ENCODE results near the gene ADAM22.

Gene ADAM22

GRCh38 chr7:88223265-88223664 lies 289.2 kb downstream of the ADAM22 start:
- no peak for DNase-seq

DNA sequence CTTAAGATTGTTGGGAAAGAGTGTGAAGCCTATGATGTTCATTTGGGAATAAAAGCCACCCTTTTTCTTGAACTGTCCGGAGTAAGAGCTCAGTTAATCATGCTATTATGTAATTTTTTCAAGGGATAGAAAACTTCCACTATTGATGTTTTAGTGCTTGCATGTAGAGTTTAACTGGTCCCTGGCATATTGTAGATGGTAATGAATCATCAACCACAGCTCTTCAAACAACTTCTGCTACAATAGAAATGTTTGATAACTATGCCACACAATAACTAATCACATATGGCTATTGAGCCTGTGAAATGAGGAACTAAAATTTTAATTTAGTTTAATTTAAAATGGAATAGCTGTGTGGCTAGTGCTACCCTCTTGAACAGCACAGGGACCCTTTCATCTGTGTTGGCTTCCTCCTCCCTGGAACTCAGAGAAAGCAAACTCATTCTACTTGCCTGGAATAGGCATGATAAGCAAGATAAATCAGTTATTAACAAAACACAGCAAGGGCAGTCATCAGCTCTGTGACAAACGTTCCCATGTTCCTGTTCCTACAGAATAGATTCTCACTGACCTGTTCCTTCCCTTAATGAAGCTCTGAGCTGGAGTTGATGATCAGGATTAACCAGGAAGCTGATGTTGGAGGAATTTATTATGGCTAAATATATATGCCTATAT lies 290.7 kb downstream of the ADAM22 start:
- DNase-seq: no peak

DNA sequence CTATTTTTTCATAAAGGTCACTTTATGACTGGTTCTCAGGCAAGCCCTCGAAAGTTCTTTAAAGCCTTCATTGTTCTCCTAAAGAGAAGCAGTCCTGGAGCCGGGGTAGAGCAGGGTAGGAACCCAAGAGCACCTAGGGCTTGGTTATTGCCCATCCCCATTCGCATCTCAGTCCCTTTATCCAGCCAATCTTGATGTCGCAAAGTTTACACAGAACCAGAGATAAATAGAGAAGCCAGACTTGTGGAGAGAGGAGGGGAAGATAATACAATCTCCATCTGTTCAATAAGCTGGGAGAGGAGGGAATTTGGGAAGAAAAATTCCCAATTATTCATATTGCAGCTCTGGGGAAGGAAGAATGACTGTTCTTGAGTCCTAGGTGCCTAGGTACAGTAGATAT lies 292.1 kb downstream of the ADAM22 start:
- DNase-seq: no peak

DNA sequence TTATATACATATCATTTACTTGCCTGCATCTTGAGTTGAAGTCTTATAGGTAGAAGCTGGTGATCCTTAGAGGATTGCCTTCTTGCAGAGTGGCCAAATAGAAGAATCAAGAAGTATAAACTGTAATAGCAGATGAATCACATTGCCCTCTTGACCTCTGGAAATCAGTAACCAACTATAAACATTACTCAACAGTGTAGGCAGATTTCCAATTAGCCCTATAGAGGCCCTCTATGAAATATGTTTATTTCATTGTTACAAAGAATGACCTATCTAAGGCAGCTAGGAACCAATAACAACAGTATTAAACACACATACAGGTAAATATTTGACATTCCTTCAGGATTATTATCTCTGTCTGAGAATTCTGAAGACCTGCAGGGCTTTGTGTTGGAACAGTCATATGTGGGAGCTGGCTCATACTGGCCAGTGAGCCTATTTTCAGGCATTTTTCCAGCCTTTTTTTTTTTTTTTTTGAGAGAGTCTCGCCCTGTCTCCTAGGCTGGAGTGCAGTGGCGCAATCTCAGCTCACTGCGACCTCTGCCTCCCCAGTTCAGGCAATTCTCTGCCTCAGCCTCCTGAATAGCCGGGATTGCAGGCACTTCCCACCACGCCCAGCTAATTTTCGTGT lies 292.9 kb downstream of the ADAM22 start:
- DNase-seq: no peak

DNA sequence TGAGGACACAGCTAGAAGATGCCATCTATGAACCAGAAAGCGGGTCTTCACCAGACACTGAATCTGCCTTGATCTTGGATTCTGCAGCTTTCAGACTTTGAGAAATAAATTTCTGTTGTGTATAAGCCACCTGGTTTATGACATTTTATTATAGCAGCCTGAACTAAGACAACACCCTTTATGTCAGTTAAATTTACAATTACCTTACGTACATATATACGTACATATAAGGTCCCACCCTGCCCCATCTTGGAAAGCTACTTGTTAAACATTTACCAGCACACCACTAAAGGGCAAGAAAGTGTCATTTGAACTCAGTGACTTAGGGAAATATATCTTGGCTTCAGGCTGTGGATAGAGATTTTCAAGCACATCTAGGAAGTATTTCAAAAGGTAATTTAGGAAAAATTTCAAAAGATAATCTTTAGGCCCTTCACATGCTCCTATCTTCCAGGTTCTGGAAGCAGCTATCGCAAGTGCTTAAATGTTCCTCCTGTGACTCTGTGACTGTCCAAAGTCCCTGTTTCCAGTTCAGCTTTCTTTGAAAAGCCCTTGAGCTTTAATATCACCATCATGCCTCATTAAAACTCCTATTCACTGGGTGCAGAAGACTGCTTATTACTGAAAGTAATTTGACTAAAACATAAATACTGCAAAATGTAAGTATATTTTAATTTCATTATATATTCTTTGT lies 295.4 kb downstream of the ADAM22 start:
- DNase-seq: no peak

- DNase-seq: no peak
These were observed 296.6 kb downstream of the ADAM22 start for GRCh38 chr7:88230646-88231045.

DNA sequence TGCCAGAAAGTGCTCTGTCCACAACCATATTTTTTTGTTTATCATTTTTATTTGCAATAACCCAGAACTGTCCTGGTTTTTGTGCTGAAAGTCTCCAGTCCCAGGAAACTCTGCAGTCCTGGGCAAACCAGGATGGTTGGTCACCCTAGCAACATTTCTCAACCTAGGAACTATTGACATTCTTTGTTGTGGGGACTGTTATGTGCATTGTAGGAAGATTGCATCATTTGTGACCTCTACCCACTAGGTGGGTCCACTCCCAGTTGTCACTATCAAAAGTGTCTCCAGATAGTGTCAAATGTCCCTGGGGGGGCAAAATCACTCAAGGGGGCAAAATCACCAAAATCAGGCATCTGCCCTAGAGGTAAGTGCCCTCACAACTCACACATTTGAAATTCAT lies 299.8 kb downstream of the ADAM22 start:
- DNase-seq: no peak

DNA sequence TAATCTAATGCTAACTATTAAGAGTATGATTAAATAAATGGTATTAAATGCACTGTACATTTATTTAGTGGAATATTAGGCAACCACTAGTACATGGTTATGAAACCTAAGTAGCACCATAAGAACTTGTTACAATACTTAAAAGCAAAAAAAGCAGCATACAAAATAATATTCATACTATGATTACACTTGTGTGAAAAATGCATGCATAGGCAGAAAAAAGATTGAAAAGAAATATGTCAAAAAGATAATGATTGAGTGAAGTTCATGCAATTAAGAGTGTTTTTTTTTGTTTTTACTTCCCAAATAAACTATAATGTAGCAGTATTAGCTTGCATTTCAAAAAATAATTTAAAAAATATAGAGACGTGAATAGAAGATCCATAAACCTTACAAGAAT lies 305.8 kb downstream of the ADAM22 start:
- DNase-seq: no peak

DNA sequence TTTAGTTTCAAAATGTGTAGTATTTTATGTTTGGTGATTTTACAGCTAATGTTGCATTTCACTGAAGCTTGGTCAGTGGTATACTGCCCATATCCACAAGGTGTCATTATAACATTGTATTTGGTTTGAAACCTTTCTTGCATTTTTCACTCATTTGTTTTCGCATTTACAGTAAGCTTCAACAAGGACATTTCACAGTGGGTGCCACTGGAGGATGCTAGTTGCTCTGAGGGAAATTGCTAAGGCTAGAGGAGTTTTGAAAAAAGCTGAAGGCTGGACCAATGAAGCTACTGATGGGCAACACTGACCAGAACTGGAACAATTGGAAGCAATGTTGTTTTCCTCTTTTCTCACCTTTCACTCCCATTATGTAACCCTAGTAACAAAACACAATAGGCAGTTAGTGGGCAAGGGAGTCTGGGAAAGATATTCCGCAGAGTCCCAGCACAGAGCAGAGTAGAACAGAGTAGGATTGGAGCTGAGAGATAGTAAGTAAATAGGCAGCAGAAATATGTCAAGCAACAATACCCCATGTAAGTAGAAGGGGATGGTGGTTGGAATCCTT lies 309.4 kb downstream of the ADAM22 start:
- no peak for DNase-seq

DNA sequence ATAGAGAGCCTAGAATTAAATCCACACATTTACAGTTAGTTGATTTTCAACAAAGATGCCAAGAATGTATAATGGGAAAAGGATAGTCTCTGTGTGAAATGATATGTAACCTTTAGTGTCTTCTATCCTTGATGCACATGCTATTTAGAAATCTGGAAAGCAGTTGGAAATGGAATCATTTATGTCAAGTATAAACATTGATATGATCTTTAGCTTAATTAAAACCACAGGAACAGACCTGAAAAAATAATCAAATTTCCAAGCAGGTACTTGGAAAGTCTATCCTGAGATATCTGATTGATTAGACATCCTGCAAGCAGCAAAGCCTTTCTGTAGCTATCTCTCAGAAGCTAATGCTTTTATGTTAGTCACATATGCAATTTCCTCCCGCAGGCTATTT lies 310.2 kb downstream of the ADAM22 start:
- DNase-seq: no peak

All from T1000 (cell line).